ENCODE data around the gene ANO1.

DNA sequence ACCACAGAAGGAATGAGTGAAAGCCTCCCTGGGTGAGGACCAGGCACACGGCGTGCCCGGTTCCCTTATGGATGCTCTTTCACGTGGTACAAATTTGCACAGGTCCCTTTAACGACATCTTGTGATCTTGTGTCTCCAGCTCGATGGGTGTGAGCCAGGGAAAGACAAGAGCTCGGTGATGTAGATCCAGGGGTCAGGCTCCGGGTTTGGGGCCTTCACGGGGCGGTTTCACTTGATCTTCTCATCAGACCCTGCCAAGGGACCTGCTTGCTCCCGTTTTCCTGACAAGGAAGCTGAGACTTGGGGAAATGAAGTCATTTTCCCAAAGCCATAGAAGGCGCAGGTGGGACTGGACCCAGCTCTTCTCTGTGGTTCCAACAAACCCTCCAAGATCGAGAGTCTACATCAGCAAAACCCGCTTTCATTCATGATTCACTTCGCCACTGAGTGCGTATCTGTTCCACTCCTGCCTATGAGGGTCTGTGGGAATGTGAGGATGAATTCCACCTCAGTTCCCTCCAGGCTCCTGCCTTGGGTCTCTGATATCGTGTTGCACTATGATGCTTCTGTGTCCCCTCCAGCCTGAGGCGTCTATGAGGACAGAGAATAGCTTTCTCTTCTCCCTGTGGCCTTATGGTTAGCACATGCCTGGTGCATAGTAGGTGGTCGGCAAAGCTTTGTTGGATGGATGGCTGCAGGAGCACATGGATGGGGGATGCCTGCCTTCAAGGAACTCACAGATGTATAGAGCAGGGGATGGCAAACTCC is 45.0 kb upstream of the ANO1 start:
- TF ChIP-seq, protein P1, sequence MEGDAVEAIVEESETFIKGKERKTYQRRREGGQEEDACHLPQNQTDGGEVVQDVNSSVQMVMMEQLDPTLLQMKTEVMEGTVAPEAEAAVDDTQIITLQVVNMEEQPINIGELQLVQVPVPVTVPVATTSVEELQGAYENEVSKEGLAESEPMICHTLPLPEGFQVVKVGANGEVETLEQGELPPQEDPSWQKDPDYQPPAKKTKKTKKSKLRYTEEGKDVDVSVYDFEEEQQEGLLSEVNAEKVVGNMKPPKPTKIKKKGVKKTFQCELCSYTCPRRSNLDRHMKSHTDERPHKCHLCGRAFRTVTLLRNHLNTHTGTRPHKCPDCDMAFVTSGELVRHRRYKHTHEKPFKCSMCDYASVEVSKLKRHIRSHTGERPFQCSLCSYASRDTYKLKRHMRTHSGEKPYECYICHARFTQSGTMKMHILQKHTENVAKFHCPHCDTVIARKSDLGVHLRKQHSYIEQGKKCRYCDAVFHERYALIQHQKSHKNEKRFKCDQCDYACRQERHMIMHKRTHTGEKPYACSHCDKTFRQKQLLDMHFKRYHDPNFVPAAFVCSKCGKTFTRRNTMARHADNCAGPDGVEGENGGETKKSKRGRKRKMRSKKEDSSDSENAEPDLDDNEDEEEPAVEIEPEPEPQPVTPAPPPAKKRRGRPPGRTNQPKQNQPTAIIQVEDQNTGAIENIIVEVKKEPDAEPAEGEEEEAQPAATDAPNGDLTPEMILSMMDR (IDR thresholded peaks at IDR 0.05; ENCODE audit: low read length), result no peak
- TF ChIP-seq EZH2 (optimal IDR thresholded peaks at IDR 0.05; ENCODE audit: low read depth, low read length), result no peak
